Hematopoietic multipotent progenitor cell (in vitro differentiated cells): Measurements from ENCODE around the gene ANKMY1. TPM values are rescaled to one million over a fixed set of nuclear protein-coding genes. Genes with fewer than 3 reads are reported as not detected.

ENCODE experiments used
- DNase-seq, 3 donors: peaks; one replicate each; pipeline ENCODE4 v3.0.0-alpha.2; 2011 to 2015; ENCODE audit warnings: low read depth in 2 of 3, low spot score in 2 of 3
- total RNA-seq: library from RNA; depleted of rRNA; stranded (reverse); fragments of >200 nt; gene quantifications from one replicate; pipeline ENCODE4 v1.2.3, GENCODE V29; 2012

The ANKMY1 gene
- total RNA-seq, 1 donor, result 24.2 TPM

DNA sequence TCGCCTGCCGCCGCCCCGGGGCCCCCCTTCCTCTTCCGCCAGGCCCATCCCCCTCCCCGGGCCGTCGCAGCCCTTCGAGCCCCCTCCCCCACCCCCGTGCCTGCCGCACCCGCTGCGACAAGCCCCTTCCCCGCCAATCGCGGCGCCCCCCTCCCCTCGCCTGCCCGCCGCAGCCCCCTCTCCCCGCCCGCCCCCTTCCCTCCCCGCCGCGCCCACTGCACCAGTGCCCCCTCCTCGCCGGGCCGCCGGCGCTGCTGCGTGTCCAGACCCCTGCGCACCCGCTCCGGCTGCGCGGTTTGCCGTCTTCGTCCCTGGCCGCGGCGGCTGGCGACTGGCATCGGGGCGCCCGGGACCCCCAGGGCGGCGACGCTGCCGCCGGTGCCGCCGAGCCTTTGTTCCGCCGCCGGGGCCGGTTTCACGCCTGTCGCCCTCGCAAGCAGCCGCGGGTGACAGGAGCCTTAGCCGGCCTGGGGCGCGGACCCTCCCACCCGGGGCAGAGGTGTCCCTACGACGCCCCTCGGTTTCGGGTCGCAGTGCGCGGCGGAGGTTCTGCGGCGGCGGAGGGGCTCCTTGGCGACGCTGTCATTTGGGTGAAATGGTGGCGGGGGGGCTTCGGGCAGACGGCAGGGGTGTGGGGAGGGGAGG lies 104.2 kb downstream of the ANKMY1 start:
- DNase-seq, result no peak

GRCh38 chr2:240452462-240453256 lies 105.1 kb downstream of the ANKMY1 start:
- no peak for DNase-seq

- no peak for DNase-seq
Measured at GRCh38 chr2:240451791-240452461, 105.9 kb downstream of the ANKMY1 start.

GRCh38 chr2:240451108-240451611 lies 106.6 kb downstream of the ANKMY1 start:
- DNase-seq, result no peak

DNA sequence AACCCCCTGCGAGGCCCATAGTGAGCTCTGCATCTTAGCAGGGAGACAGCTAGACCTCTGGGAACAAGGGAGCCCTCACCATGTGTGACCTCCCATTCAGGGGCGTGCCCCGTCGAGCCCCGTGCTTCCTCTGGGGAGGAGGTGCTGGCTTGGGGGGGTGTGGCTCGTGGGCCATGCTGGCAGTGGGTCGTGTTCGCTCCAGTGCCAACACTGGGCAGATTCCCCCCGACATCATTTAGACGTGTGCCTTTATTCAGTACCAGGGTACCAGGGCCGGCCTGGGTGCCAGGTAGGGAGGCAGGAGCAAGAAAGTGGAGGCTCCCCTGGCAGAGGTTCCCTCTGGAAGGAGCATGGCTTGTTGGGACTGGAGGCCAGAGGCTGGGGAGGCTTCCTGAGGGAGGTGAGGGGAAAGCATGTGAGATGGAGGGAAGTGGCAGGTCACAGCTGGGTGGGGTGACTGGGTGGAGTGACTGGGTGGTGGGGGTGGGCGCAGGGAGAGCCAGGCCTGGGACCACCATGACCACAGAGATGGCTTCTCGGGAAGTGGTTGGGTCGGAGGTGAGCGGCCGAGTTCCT lies 107.2 kb downstream of the ANKMY1 start:
- no peak for DNase-seq

DNA sequence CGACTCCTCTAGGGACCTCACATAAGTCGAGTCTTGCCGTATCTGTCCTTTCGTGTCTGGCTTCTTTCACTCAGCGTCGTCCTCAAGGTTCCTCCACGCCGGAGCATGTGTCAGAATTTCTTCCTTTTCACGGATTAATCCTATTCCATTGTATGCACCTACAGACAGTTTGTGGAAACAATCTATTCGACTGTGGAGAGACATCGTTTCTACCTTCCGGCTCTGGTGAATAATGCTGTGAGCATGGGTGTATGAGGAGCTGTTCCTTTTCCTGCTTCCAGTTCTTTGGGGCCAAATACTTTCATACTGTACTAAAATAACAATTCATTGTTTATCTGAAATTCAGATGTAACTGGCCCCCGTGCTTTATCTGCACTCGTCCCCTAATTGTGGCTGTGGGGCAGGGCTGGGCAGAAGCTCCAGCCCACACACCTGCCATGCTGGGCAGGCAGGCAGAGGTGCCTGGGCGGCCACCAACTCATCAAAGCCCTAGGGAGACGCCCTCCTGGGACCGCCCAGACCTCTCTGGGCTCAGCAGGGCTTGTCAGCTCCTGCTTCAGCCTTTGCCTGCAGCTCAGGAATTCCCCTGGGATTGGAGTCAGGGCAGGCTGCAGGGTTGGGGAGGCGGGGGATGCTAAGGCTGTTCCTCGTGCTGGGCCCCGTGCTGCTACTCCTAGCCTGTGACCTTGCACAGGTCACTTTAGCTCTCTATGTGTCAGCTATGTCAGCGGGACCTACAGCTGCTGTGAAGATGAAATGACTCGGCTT lies 107.8 kb downstream of the ANKMY1 start:
- DNase-seq, result no peak

GRCh38 chr2:240448387-240449274 lies 109.2 kb downstream of the ANKMY1 start:
- DNase-seq, result no peak

DNA sequence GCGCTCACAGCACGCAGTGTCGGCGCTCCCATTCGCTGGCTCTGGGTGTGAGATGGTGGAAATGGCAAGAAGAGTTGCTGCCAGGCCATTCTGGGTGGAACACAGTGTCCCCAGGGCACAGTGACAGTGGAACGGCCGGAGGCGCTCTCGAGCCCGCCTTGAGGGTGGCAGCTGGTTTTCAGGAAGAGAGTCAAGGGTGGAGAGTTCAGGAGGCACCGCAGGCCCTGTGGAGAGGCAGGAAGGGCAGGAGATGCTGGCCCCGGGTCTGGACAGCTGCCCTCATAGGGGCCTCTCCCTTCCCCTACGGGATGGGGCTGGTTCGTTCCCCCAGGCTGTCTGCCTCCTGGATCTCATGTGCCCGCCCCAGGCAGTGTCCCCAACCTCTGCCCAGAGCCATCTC lies 109.9 kb downstream of the ANKMY1 start:
- DNase-seq, result no peak

- no peak for DNase-seq
Measured at GRCh38 chr2:240447331-240447730, 110.5 kb downstream of the ANKMY1 start.

DNA sequence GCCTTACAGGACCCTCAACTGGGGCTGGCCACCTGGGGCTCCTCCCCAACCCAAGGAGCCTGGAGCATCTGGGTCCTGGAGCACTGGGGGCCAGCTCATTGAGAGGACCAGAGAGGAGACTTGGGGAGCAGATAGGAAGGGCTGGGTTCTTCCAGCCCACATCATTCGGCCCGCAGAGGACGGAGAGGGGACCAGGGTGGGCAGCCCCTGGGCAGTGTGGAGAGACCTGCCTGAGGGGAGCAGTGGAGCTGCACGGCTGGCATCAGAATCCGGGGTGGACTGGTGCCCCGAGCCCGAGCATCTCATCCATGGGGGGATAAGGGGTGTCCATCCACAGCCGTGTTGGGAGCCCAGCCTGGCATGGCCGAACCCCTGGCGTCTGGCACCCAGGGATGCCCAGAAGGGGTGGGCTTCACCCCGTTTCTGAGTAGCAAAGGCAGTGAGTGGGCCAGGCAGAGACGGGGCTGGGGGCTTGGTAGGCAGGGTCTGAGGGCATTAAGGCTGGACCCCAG lies 111.1 kb downstream of the ANKMY1 start:
- DNase-seq, result no peak

- DNase-seq, result no peak
Measured at GRCh38 chr2:240445961-240446663, 111.7 kb downstream of the ANKMY1 start.

DNA sequence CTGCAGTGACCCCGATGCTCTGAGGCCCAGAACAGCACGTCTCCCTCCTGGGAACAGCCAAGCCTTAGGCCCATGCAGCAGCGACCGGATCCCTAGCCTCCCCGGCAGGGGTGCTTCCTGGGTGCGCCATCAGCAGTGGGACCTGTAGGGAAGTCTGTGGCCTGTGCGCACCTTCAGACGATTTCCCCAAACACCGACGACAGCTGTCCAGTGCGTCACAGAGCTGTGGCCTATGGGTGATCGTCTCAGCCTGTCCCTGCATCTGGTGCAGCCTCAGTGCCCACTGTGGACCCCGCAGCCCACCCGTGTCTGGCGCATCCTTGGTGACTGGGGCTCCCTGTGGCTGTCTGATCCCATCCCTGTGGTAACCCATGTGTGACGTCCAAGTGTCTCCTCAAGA lies 113.3 kb downstream of the ANKMY1 start:
- DNase-seq, result no peak

GRCh38 chr2:240443891-240444301 lies 113.9 kb downstream of the ANKMY1 start:
- no peak for DNase-seq

DNA sequence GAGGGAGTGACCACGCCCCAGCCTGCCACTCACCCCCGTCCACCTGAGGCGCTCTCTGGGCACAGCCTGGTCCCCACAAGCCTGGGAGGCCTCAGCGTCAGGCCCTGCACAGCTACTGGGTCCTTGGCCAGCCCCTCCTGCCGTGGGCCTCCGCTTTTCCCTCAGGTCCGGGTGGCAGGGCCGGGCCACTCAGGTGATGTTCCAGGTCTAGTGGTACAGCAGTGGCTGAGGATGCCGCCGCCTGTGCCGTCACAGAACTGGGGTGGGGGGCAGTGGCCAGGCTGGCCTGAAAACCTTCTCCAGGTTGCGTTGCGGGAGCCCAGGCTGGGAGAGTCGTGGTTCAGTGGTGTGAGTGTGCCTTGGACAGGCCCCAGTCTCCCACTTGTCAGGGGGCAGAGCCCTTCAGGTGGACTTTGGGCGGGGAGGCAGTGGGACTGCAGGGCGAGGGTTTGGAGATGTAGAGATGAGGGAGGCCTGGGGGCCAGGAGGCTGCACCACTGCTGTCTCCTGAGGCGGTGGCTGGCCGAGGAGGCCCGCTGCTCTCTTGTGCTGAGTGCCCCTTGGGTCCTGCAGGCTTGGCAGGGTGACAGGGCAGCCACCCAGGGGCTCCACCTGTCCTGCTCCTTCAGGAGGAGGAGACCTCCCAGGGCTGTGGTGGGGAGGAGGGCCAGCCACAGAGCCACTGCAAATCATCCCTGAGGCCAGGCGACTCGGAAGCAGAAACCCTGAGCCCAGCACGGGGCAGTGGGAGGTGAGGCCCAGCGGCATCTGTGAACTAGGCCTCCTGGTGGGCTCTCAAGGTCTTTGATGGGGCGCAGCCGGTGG lies 114.7 kb downstream of the ANKMY1 start:
- DNase-seq, result no peak

- DNase-seq, result no peak
Measured at GRCh38 chr2:240441993-240442411, 115.8 kb downstream of the ANKMY1 start.

GRCh38 chr2:240441326-240441992 lies 116.3 kb downstream of the ANKMY1 start:
- DNase-seq, result no peak

- no peak for DNase-seq
Measured at GRCh38 chr2:240440704-240441320, 117.0 kb downstream of the ANKMY1 start.
